ENCODE data around the gene TTI1. TPM values are rescaled to one million over a fixed set of nuclear protein-coding genes. Genes with fewer than 3 reads are reported as not detected.
"Not testable (repeated sequence)": the region's sequence is repeated elsewhere in the genome, so short reads cannot be mapped to it uniquely, and the experiment has no call there.

The TTI1 gene
- total RNA-seq, 4 donors from 2014 or later, result 8.2 to 14.2 (median 10.8) TPM

GRCh38 chr20:38012332-38012731 is 20.9 kb downstream of the TTI1 start:
- Histone ChIP-seq H3K4me1 (no peaks in the 10 kb centered on the region), H3K27ac (no peak overlapping the region), H3K4me3 (no peak overlapping the region), H3K27me3 (no peaks in the 10 kb centered on the region), H3K36me3 (peaks cover 0 to 80% (median 7%) of the 10 kb centered on the region in 3 donors), H3K9me3 (peaks cover 0 to under 1% (median 0%) of the 10 kb centered on the region in 4 donors)
- TF ChIP-seq EP300 (IDR thresholded peaks at IDR 0.05) (no peak), CTCF (IDR thresholded peaks at IDR 0.05) (no peak), POLR2A (IDR thresholded peaks at IDR 0.05) (no peak)
- 93 to 95% methylated on average over 8 of the region's 8 CpGs for WGBS, 2 donors
- DNase-seq (ENCODE audit: low spot score in 2 of 2), result no peak

- Histone ChIP-seq H3K27ac (no peak overlapping the region), H3K9me3 (no peaks in the 10 kb centered on the region), H3K36me3 (peaks cover 0 to 75% (median 4%) of the 10 kb centered on the region in 3 donors), H3K4me1 (no peaks in the 10 kb centered on the region), H3K4me3 (no peak overlapping the region), H3K27me3 (no peaks in the 10 kb centered on the region)
- WGBS, 2 donors, result 91 to 97% methylated on average over 5 of the region's 5 CpGs
- TF ChIP-seq POLR2A (IDR thresholded peaks at IDR 0.05), result no peak
- DNase-seq (ENCODE audit: low spot score in 2 of 2), result no peak
Observed at GRCh38 chr20:38011696-38012095, 21.6 kb downstream of the TTI1 start.

GRCh38 chr20:38009416-38009815 is 23.8 kb downstream of the TTI1 start:
- DNase-seq (ENCODE audit: low spot score in 2 of 2); H3K9me3 ChIP-seq; H3K4me1 ChIP-seq; H3K27ac ChIP-seq; H3K27me3 ChIP-seq; H3K4me3 ChIP-seq: not testable (repeated sequence)
- WGBS, 2 donors, result 93 to 96% methylated on average over 5 of the region's 5 CpGs
- peaks cover 0 to 68% (median 4%) of the 10 kb centered on the region in 3 donors for H3K36me3 ChIP-seq

GRCh38 chr20:38008233-38008944 is 24.9 kb downstream of the TTI1 start:
- Histone ChIP-seq H3K27me3 (no peaks in the 10 kb centered on the region), H3K36me3 (peaks cover 0 to 70% (median 4%) of the 10 kb centered on the region in 3 donors), H3K9me3 (no peaks in the 10 kb centered on the region), H3K27ac (no peak overlapping the region), H3K4me1 (no peaks in the 10 kb centered on the region), H3K4me3 (no peak overlapping the region)
- TF ChIP-seq CTCF (IDR thresholded peaks at IDR 0.05) (no peak), POLR2A (IDR thresholded peaks at IDR 0.05) (no peak), EP300 (IDR thresholded peaks at IDR 0.05) (no peak)
- DNase-seq (ENCODE audit: low spot score in 2 of 2), result no peak
- WGBS, 2 donors, result 85 to 94% methylated on average over 5 of the region's 5 CpGs

GRCh38 chr20:38007526-38007925 is 25.7 kb downstream of the TTI1 start:
- TF ChIP-seq CTCF (IDR thresholded peaks at IDR 0.05) (no peak), EP300 (IDR thresholded peaks at IDR 0.05) (no peak), POLR2A (IDR thresholded peaks at IDR 0.05) (no peak)
- Histone ChIP-seq H3K36me3 (peaks cover 0 to 69% (median 0%) of the 10 kb centered on the region in 3 donors), H3K9me3 (no peaks in the 10 kb centered on the region), H3K4me1 (no peaks in the 10 kb centered on the region), H3K27ac (no peak overlapping the region), H3K27me3 (no peaks in the 10 kb centered on the region), H3K4me3 (no peak overlapping the region)
- 79 to 93% methylated on average over 1 of the region's 1 CpG for WGBS, 2 donors
- DNase-seq (ENCODE audit: low spot score in 2 of 2), result no peak

- H3K27ac ChIP-seq, result no peak overlapping the region
- no peaks in the 10 kb centered on the region for H3K4me1 ChIP-seq
- H3K36me3 ChIP-seq, result peaks cover 0 to 69% (median 0%) of the 10 kb centered on the region in 3 donors
- no peaks in the 10 kb centered on the region for H3K9me3 ChIP-seq
- no peak overlapping the region for H3K4me3 ChIP-seq
- TF ChIP-seq CTCF (IDR thresholded peaks at IDR 0.05) (no peak), EP300 (IDR thresholded peaks at IDR 0.05) (no peak), POLR2A (IDR thresholded peaks at IDR 0.05) (no peak)
- no peak for DNase-seq (ENCODE audit: low spot score in 2 of 2)
- WGBS, 2 donors, result 64 to 67% methylated on average over 5 of the region's 5 CpGs
- no peaks in the 10 kb centered on the region for H3K27me3 ChIP-seq
Observed at GRCh38 chr20:38005903-38006302, 27.4 kb downstream of the TTI1 start.

All from tibial nerve (tissue), 4 donors.